RWPE2 (cell line): ENCODE results near the gene TP73.

Experiments used
- ATAC-seq: fragments of 200-7000 bp; cut with Tn5 transposase; 3 replicates; pipeline ENCODE4 v1.9.1; 2021; ENCODE audit warnings: low read depth
- DNase-seq: peaks from one replicate; pipeline ENCODE4 v3.0.0-alpha.2; 2020; ENCODE audit warnings: low spot score
- H3K27ac ChIP-seq: fragments of 450-650 bp; 2 replicates; pipeline ENCODE4 v1.5.1; 2017; ENCODE audit warnings: mild to moderate bottlenecking; ENCODE audit not compliant: poor library complexity, severe bottlenecking
- H3K27me3 ChIP-seq: fragments of 250-450 bp; sonication (Bioruptor Pico); 2 replicates; pipeline ENCODE4 v1.5.1; 2021; ENCODE audit warnings: mild to moderate bottlenecking, moderate library complexity; ENCODE audit not compliant: insufficient read depth, poor library complexity, severe bottlenecking
- H3K36me3 ChIP-seq: fragments of 250-450 bp; sonication (Bioruptor Pico); 2 replicates; pipeline ENCODE4 v1.5.1; 2020; ENCODE audit warnings: low read depth, mild to moderate bottlenecking, moderate library complexity
- H3K4me1 ChIP-seq: fragments of 250-450 bp; sonication (Bioruptor Pico); 2 replicates; pipeline ENCODE4 v1.5.1; 2021; ENCODE audit warnings: mild to moderate bottlenecking, moderate library complexity; ENCODE audit not compliant: insufficient read depth, poor library complexity, severe bottlenecking
- H3K4me3 ChIP-seq: fragments of 250-450 bp; sonication (Bioruptor Pico); 2 replicates; pipeline ENCODE4 v1.5.1; 2021; ENCODE audit warnings: mild to moderate bottlenecking, moderate library complexity; ENCODE audit not compliant: severe bottlenecking
- H3K9me3 ChIP-seq: fragments of 250-450 bp; sonication (Bioruptor Pico); 2 replicates; pipeline ENCODE4 v1.5.1; 2021; ENCODE audit warnings: mild to moderate bottlenecking, moderate library complexity; ENCODE audit not compliant: severe bottlenecking
- CTCF ChIP-seq: fragments of 450-650 bp; IDR thresholded peaks from one replicate; pipeline ENCODE4 v1.5.1; 2017; ENCODE audit warnings: mild to moderate bottlenecking, moderate library complexity; ENCODE audit not compliant: poor library complexity, severe bottlenecking

The TP73 gene

GRCh38 chr1:3642919-3643675 is 9.2 kb upstream of the TP73 start:
- Histone ChIP-seq H3K27ac (no peak overlapping the region), H3K36me3 (peaks cover 34% of the 10 kb centered on the region), H3K4me3 (no peak overlapping the region), H3K27me3 (no peaks in the 10 kb centered on the region), H3K4me1 (no peaks in the 10 kb centered on the region), H3K9me3 (no peaks in the 10 kb centered on the region)
- no peak for TF ChIP-seq CTCF
- ATAC-seq (no peak), DNase-seq (no peak)

DNA sequence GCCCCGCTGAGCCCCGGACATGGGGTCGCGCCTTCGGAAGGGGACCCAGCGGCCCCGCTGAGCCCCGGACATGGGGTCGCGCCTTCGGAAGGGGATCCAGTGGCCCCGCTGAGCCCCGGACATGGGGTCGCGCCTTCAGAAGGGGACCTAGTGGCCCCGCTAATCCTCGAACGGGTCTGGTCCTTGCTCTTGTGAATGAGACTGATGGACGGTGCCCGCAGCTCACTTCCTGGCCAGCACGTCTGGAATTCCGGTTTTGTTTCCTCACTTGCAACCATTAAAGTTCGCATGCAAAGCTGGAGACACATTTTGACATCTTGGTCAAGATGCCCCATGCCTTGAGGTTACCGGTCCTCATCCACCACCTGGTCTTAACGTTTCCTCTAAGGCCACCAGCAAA is 8.0 kb upstream of the TP73 start:
- no peak for TF ChIP-seq CTCF
- no peak for ATAC-seq

DNA sequence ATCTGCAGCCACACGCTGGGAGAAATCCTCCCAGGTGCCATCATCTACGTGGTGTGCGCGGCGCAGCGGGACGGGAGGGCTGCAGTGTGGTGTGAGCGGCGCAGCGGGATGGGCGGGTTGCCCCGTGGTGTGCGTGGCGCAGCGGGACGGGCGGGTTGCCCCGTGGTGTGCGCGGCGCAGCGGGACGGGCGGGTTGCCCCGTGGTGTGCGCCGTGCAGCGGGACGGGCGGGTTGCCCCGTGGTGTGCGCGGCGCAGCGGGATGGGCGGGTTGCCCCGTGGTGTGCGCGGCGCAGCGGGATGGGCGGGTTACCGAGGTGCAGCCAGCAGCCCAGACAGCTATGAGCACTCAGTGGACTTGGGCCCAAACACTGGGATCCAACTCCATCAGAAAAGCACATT is 7.1 kb upstream of the TP73 start:
- ATAC-seq = no peak
- Histone ChIP-seq H3K27ac (no peak overlapping the region), H3K36me3 (peaks cover 37% of the 10 kb centered on the region), H3K4me1 (peaks cover 7% of the 10 kb centered on the region), H3K27me3 (peaks cover 3% of the 10 kb centered on the region), H3K4me3 (no peak overlapping the region), H3K9me3 (no peaks in the 10 kb centered on the region)
- no peak for TF ChIP-seq CTCF
- no peak for DNase-seq

More for the DNA sequence above, 8.0 kb upstream of the TP73 start:
- no peak overlapping the region for H3K4me3 ChIP-seq
- no peaks in the 10 kb centered on the region for H3K27me3 ChIP-seq
- H3K36me3 ChIP-seq = peaks cover 37% of the 10 kb centered on the region
- DNase-seq = no peak
- peaks cover 7% of the 10 kb centered on the region for H3K4me1 ChIP-seq
- no peak overlapping the region for H3K27ac ChIP-seq
- H3K9me3 ChIP-seq = no peaks in the 10 kb centered on the region

DNA sequence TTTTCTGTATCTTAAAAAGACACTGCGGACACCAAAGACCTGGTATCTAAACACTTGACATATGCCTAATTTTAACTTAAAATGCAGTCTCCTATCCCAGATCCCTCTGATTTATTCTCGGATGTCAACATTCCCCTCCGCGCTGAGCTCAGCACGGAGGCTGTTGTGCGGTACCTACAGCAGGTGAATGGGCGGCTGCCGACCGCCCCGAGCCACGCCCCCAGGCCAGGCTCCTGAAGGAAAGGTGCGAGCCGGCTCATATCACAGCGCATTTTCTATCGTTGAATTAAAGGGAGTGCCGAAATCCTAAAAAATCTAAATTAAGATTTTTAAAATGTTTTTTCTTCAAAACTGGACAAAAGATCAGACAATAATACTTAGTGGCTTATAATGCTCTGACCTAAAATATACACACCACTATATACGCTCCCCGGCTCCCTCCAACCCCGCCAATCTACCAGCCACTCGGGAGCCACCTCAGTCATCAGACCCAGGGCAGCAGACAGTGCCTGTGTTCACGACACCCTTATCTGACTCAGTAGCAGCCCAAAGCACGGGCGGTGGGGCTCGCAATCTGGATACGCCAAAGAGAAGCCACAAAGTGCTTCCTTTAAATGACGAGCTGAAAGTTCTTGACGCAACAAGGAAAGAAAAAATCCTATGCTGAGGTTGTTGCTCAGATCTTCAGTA is 6.5 kb upstream of the TP73 start:
- Histone ChIP-seq H3K4me3 (no peak overlapping the region), H3K36me3 (peaks cover 37% of the 10 kb centered on the region), H3K27ac (no peak overlapping the region), H3K9me3 (no peaks in the 10 kb centered on the region), H3K27me3 (peaks cover 8% of the 10 kb centered on the region), H3K4me1 (peaks cover 7% of the 10 kb centered on the region)
- ATAC-seq (no peak), DNase-seq (no peak)
- no peak for TF ChIP-seq CTCF

DNA sequence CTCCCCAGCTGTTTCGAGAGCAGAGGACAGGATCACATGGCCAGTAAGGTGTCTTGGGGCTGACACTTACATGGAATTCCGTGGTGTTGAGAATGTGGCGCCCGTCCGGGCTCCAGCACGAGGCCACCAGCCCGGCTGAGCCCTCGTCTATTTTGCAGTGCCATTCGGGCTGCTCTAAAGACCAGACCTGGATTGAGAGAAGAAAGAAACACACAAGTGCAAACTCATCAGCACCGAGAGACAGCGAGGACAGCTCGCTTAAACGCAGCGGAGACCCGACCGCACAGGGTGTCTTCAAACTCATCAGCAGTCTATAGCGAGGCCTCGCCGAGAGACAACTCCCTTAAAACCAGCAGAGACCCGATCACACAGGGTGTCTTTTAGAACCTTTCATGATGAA is 5.7 kb upstream of the TP73 start:
- H3K36me3 ChIP-seq = peaks cover 37% of the 10 kb centered on the region
- TF ChIP-seq CTCF = no peak
- ATAC-seq = no peak

More for the DNA sequence above, 5.7 kb upstream of the TP73 start:
- H3K27ac ChIP-seq = no peak overlapping the region
- no peak overlapping the region for H3K4me3 ChIP-seq
- no peak for DNase-seq
- H3K9me3 ChIP-seq = no peaks in the 10 kb centered on the region
- H3K4me1 ChIP-seq = peaks cover 7% of the 10 kb centered on the region
- peaks cover 16% of the 10 kb centered on the region for H3K27me3 ChIP-seq
